GM12873 (cell line): ENCODE measurements around the gene PRDX5.

Source experiments
- CTCF ChIP-seq: IDR thresholded peaks from 2 replicates; pipeline ENCODE4 v1.5.1; 2012; ENCODE audit warnings: low read depth, mild to moderate bottlenecking, moderate library complexity, low read length, control low read depth; ENCODE audit not compliant: insufficient read depth; ENCODE audit errors: missing control alignments

Gene PRDX5

GRCh38 chr11:64298966-64299846 lies 18.7 kb upstream of the PRDX5 start:
- TF ChIP-seq CTCF, result no peak

GRCh38 chr11:64299847-64300648 lies 17.9 kb upstream of the PRDX5 start, which contains the start of gene CATSPERZ:
CATSPERZ (plus strand) TSS chr11:64300358; CDS start chr11:64300411, 53 bp downstream.
- TF ChIP-seq CTCF, result no peak

GRCh38 chr11:64303109-64304031 lies 14.6 kb upstream of the PRDX5 start:
- TF ChIP-seq CTCF, result no peak

- TF ChIP-seq CTCF, result no peak
Measured at GRCh38 chr11:64304032-64304315, 13.9 kb upstream of the PRDX5 start.

- peak; percentile 96 for TF ChIP-seq CTCF
Measured at GRCh38 chr11:64304316-64305072, 13.4 kb upstream of the PRDX5 start.

GRCh38 chr11:64305075-64305690 lies 12.7 kb upstream of the PRDX5 start, which contains the start of gene ESRRA:
ESRRA (plus strand) TSS chr11:64305524; CDS start chr11:64307180, 1,656 bp downstream.
- no peak for TF ChIP-seq CTCF
